Posterior vena cava (tissue), 2 donors: ENCODE results near the gene CERS5. TPM values are rescaled to one million over a fixed set of nuclear protein-coding genes. Genes with fewer than 3 reads are reported as not detected.
"Not testable (repeated sequence)": the region's sequence is repeated elsewhere in the genome, so short reads cannot be mapped to it uniquely, and the experiment has no call there.

Experiments used
- DNase-seq: peaks from one replicate; pipeline ENCODE4 v3.0.0-alpha.2; 2020; ENCODE audit warnings: low spot score
- intact Hi-C, 2 donors: fragments of 100-400 bp; cut with DNase I; formaldehyde crosslinking; loops; one replicate each; pipeline versions ENCODE4 v1.14.1 to v1.14.2; 2022 to 2023
- total RNA-seq, 2 donors: library from RNA; stranded (reverse); fragmentation: NEBNext Ultra II Directional; extraction: Animal tissue kit (Norgen Biotek cat#: 25700); gene quantifications; one replicate each; pipeline ENCODE4 v1.2.1, GENCODE V29; 2021
- donor health status: DM: yes; HTN: yes; CAD: no.
- donor health status: DM: yes; HTN: yes; CAD: no.

The CERS5 gene
- total RNA-seq, 2 donors from 2014 or later, result 43.3 to 44.0 TPM

DNA sequence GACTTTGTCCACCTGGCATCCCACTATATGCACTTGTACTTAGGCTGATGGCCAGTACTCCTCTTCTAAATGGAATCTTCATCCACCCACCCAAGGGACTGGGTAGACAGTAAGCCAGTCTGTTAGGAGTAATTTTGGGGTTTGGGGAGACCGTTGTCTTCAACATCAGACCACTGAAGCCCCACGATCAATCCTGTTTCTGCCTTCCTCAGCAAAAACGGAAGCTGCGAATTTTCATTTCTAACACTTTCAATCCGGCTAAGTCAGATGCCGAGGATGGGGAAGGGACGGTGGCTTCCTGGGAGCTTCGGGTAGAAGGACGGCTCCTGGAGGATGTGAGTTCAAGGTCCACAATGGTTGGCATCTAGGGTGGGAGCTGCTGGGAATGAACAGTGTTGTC is 80.0 kb downstream of the CERS5 start:
- DNase-seq, result no peak
- intact Hi-C loops, result loop anchor here (5.0 kb wide), 2 partner anchors 85 to 90 kb away; no protein-coding TSS in a partner anchor

DNA sequence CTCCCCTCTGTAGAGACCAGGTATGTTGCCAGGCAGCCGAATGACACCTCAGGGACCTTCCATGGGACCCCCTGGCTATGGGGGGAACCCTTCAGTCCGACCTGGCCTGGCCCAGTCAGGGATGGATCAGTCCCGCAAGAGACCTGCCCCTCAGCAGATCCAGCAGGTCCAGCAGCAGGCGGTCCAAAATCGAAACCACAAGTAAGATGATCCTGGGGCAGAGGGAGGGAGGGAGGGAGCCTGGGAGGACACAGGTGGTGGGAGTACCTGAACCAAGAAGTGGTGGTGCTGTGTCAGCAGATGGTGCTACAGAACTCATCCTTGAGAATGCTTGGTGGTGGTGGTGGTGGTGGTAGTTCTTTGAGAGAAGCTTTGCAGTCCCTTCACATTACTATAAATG is 81.0 kb downstream of the CERS5 start:
- intact Hi-C loops, result loop anchor here (5.0 kb wide), 2 partner anchors 86 to 91 kb away; no protein-coding TSS in a partner anchor
- DNase-seq, result peak; percentile 67

DNA sequence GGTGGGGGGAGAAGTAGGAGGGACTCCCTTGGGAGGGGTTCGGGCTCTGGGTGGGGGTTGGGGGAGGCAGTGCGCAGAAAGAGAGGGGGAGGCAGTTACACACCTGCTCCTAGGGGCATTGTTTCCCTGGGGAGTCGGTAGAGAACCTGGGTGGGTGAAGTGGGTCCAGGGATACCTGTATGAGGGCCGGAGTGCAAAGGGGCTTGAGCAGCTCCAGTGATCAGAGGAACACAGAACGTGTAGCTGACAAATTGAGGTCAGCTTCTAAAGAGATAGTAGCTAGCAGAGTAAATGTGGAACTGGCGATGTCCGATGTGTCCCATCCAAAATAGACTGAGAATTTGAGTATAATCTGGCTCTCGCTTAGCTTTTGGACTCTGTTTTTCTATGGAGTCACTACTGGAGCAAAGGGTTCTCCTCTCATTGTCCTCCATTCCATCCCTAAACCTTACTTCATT is 81.5 kb downstream of the CERS5 start:
- intact Hi-C loops, result loop anchor here (5.0 kb wide), 2 partner anchors 87 to 92 kb away; no protein-coding TSS in a partner anchor
- DNase-seq, result no peak

DNA sequence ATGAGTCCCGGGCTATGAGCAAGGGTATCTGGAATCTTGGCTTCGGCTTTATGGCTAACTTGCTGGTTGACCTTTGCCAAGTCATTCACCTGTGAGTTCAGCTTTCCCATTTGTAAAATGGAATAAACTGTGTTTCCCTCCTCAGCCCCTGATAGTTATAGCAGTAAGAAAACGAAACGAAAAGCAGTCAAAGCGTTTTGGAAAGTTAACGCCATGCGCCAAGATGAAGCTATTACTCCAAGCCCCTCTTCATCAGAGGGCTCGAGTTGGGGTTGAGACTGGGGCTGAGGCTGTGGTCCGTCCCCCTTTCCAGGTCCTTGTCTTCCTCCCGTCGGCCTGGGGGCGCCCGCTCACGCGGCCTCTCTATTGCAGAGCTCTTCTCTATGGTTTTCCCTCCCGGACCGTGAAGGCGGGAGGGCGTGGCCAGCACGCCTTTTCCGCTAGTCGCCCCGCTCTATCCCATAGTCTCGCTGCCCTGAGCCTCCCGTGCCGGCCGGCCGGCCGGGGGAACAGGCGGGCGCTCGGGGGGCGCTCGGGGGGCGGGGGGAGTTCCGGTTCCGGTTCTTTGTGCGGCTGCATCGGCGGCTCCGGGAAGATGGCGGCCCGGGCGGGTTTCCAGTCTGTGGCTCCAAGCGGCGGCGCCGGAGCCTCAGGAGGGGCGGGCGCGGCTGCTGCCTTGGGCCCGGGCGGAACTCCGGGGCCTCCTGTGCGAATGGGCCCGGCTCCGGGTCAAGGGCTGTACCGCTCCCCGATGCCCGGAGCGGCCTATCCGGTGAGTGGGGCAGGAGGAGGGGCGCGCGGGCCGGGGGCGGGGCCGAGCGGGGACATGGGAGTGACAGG is 82.2 kb downstream of the CERS5 start, which contains the start of gene SMARCD1:
SMARCD1 (plus strand) TSS at position 568 of the 840 bp plus-strand sequence; CDS start at position 596, 28 bp downstream.
- intact Hi-C loops, result loop anchor here (5.0 kb wide), 2 partner anchors 87 to 92 kb away; no protein-coding TSS in a partner anchor

DNA sequence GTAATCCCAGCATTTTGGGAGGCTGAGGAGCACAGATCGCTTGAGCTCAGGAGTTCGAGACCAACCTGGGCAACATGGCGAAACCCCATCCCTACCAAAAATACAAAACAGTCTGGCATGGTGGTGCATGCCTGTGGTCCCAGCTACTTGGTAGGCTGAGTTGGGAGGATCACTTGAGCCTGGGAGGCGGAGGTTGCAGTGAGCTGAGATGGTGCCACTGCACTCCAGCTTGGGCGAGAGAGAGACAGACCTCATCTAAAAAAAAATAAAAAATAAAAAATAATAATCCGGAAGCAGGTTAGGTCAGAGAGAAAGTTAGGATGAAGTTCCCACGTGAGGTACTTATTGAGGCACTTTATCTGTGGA is 82.8 kb downstream of the CERS5 start:
- intact Hi-C loops, DNase-seq: not testable (repeated sequence)

More for the DNA sequence above, 82.2 kb downstream of the CERS5 start, which contains the start of gene SMARCD1:
- DNase-seq, result peak; percentile 97

DNA sequence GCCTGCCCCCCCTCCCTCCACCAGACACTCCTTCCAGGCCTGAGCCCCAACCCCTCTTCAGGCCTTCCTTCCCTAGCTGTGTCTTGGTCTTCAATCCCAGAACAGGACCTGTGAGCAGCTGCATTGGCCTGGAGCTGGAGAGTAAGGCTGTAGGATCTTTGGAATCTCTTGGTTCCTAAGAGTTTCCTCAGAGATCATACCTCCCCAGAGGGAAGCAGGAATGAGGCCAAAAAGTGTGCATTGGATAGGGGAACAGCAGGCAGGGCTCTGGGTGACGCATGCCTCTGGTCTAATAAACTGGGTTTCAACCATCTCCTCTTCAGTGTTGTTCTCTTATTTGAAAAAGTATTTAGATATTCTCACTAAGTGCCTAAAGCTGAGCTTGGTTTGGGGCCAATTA is 83.9 kb downstream of the CERS5 start:
- no peak for DNase-seq
- intact Hi-C loops, result no loop called here

DNA sequence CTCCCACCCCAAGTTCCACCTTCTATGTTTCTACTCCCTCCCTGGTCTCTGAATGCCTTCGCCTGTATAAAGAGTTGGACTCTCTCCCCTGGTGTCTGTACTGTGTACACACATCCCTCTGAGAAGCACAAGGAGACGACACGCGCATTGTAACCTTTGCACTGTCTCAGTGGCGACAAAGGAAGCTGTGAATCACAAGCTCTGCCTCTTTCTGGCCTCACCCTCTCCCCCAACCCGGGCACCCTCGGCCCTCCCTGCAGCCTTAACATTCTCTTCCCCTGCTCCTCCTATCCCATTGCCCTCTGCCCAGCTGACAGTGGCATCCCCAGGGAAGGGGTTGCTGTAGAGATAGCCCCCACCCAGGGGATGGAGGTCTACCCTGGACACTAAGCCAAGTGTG is 84.5 kb downstream of the CERS5 start:
- DNase-seq, result peak; percentile 50
- intact Hi-C loops, result no loop called here

DNA sequence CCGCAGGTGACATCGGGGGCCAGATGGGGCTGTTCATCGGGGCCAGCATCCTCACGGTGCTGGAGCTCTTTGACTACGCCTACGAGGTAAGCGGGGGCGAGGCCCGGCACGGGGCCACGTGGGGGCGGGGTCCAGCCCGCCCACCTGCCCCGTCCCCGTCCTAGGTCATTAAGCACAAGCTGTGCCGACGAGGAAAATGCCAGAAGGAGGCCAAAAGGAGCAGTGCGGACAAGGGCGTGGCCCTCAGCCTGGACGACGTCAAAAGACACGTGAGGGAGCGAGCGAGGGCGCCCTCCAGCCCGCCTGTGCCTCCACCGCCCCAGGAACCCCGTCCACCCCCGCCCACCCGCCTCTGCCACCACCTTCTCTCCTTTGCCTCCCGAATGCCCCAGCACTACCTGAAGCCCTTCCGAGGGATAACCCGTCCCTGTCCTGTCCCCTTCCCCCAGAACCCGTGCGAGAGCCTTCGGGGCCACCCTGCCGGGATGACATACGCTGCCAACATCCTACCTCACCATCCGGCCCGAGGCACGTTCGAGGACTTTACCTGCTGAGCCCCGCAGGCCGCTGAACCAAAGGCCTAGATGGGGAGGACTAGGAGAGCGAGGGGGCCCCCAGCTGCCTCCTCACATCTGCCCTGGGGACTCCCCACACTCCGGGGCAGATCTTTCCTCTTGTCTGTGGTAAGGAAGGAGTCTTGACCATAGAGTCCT is 85.9 kb downstream of the CERS5 start:
- intact Hi-C loops, result no loop called here
- peak; percentile 78 for DNase-seq

DNA sequence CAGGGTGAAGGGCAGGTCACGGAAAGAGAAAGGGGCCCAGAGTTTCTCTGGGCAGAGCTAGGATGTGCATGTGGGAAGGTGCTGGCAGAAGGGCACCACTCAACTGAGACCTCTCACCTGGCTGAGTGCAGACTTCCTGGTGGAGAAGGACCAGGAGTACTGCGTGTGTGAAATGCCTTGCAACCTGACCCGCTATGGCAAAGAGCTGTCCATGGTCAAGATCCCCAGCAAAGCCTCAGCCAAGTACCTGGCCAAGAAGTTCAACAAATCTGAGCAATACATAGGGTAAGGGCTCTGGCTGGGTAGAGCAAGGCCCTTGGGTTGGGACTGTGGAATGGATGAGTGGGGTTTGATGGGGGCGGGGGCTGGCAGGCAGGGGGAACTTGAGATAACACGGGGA is 87.4 kb downstream of the CERS5 start:
- intact Hi-C loops, result loop anchor here (5.0 to 10.0 kb wide), 3 partner anchors 93 to 245 kb away; no protein-coding TSS in a partner anchor
- DNase-seq, result no peak

Other genes with a start within 250 kb of the CERS5 start
- under 1 TPM; 0.33 to 0.42 TPM for gene AQP2, start 216.6 kb downstream of the CERS5 start, total RNA-seq
- gene AQP5, start 205.5 kb downstream of the CERS5 start, total RNA-seq, result not detected
- gene AQP6, start 194.4 kb downstream of the CERS5 start, total RNA-seq, result under 1 TPM in 1 of 2 donors, not detected in 1; 0.05 TPM
- gene RACGAP1, start 141.9 kb downstream of the CERS5 start, total RNA-seq, result 10 to 100 TPM in 1 of 2 donors, 1 to 10 TPM in 1; 9.9 to 10.5 TPM
- gene ASIC1, start 109.8 kb downstream of the CERS5 start, total RNA-seq, result 1 to 10 TPM; 2.5 to 4.2 TPM
- 10 to 100 TPM; 27.9 to 33.0 TPM for gene SMARCD1, start 82.0 kb downstream of the CERS5 start, total RNA-seq
- 1 to 10 TPM; 1.5 to 4.5 TPM for gene GPD1, start 63.4 kb downstream of the CERS5 start, total RNA-seq
- 10 to 100 TPM; 44.7 to 54.3 TPM for gene COX14, start 55.1 kb downstream of the CERS5 start, total RNA-seq
- 100 to 1,000 TPM in 1 of 2 donors, 10 to 100 TPM in 1; 80.2 to 103 TPM for gene LIMA1, start 116.2 kb upstream of the CERS5 start, total RNA-seq
- not detected for gene FAM186A, start 229.2 kb upstream of the CERS5 start, total RNA-seq
- gene LARP4, start 233.5 kb upstream of the CERS5 start, total RNA-seq, result 10 to 100 TPM; 63.2 to 72.0 TPM